Stimulated activated CD4-positive, alpha-beta T cell treated with anti-CD3 and anti-CD28 coated beads, Interleukin-1b, Interleukin-23, amount 100 ng/mL, for 4 hours (primary cell): Measurements from ENCODE around the gene MFAP2.

Source experiments
- DNase-seq, 2 donors: peaks; one replicate each; pipeline ENCODE4 v3.0.0-alpha.2; 2020; ENCODE audit warnings: low read depth in 2 of 2

Gene MFAP2

GRCh38 chr1:16980473-16981268, at the start of gene MFAP2:
MFAP2 (minus strand) TSS chr1:16980620; CDS start chr1:16978273, 2,347 bp downstream.
- peak in 1 of 2 donors; percentile 5 for DNase-seq

- no peak for DNase-seq
Measured at GRCh38 chr1:17030206-17030605, 49.8 kb upstream of the MFAP2 start.

GRCh38 chr1:17028662-17029188, 48.3 kb upstream of the MFAP2 start:
- no peak for DNase-seq

GRCh38 chr1:17027900-17028299, 47.5 kb upstream of the MFAP2 start:
- no peak for DNase-seq

- no peak for DNase-seq
Measured at GRCh38 chr1:17027403-17027802, 47.0 kb upstream of the MFAP2 start.

GRCh38 chr1:17024721-17025120, 44.3 kb upstream of the MFAP2 start:
- no peak for DNase-seq

- DNase-seq: no peak
Measured at GRCh38 chr1:17023573-17023972, 43.2 kb upstream of the MFAP2 start.

GRCh38 chr1:17023102-17023501, 42.7 kb upstream of the MFAP2 start:
- DNase-seq: no peak

- no peak for DNase-seq
Measured at GRCh38 chr1:17021896-17022295, 41.5 kb upstream of the MFAP2 start.

GRCh38 chr1:17020502-17020901, 40.1 kb upstream of the MFAP2 start:
- DNase-seq: no peak

GRCh38 chr1:17018849-17019248, 38.4 kb upstream of the MFAP2 start:
- DNase-seq: no peak

GRCh38 chr1:17017435-17017834, 37.0 kb upstream of the MFAP2 start:
- no peak for DNase-seq

GRCh38 chr1:17016317-17016661, 35.9 kb upstream of the MFAP2 start:
- no peak for DNase-seq

- no peak for DNase-seq
Measured at GRCh38 chr1:17014671-17015567, 34.5 kb upstream of the MFAP2 start.

GRCh38 chr1:17013491-17014320, 33.3 kb upstream of the MFAP2 start:
- no peak for DNase-seq

GRCh38 chr1:17012775-17013490, 32.5 kb upstream of the MFAP2 start:
- DNase-seq: no peak

- peak; percentile 74 to 82 for DNase-seq
Measured at GRCh38 chr1:17011439-17012307, 31.3 kb upstream of the MFAP2 start, which contains the start of gene ATP13A2. ATP13A2 (minus strand) TSS chr1:17011928; CDS start chr1:17011738, 190 bp downstream.

- DNase-seq: no peak
Measured at GRCh38 chr1:17011092-17011438, 30.6 kb upstream of the MFAP2 start.

- DNase-seq: no peak
Measured at GRCh38 chr1:17009706-17010105, 29.3 kb upstream of the MFAP2 start.

- DNase-seq: no peak
Measured at GRCh38 chr1:17008208-17008855, 27.9 kb upstream of the MFAP2 start.
